GM19328 (cell line): Measurements from ENCODE around the gene ARPP19.
"Not testable (repeated sequence)": the region's sequence is repeated elsewhere in the genome, so short reads cannot be mapped to it uniquely, and the experiment has no call there.

Source experiments
- ATAC-seq: cut with Tn5 transposase; IDR thresholded peaks from one replicate; pipeline ENCODE4 v1.9.1; 2021; ENCODE audit warnings: mild to moderate bottlenecking, moderate library complexity; ENCODE audit not compliant: unreplicated experiment

ARPP19 gene

DNA sequence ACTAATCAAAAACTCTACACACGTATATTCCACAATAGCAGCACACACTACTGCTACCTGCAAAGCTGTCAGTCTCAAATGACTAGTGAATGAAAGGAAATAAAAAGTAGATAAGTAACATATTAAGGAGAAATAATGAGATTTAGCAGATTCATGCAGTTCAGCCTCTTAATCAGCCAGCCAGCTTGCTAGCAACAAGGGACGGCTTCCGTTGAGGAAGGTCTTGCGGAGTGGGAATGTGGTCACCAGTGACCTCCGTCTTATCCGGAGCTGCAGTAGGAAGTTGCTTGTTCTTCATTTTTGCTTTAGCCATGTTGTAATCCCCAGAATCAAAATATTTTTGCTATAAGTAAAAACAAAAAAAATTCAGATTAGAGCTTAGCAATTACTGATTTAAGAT lies 17.1 kb downstream of the ARPP19 start:
- no peak for ATAC-seq

GRCh38 chr15:52551186-52551585 lies 17.6 kb downstream of the ARPP19 start:
- ATAC-seq = not testable (repeated sequence)

- ATAC-seq = no peak
Observed at GRCh38 chr15:52546031-52546751, 22.6 kb downstream of the ARPP19 start.

DNA sequence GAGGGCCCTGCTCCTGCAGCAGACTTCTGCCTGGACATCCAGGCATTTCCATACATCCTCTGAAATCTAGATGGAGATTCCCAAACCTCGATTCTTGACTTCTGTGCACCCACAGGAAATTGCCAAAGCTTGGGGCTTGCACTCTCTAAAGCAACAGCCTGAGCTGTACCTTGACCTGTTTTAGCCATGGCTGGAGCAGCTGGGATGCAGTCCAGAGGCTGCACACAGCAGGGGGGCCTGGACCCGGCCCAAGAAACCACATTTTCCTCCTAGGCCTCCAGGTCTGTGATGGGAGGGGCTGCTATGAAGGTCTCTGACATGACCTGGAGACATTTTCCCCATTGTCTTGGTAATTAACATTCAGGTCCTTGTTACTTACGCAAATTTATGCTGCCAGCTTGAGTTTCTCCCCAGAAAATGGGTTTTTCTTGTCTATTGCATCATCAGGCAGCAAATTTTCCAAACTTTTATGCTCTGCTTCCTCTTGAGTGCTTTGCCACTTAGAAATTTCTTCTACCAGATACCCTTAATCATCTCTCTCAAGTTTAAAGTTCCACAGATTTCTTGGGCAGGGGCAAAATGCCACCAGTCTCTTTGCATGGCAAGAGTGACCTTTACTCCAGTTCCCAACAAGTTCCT lies 28.3 kb downstream of the ARPP19 start:
- ATAC-seq = no peak

GRCh38 chr15:52537459-52537858 lies 31.4 kb downstream of the ARPP19 start:
- no peak for ATAC-seq

GRCh38 chr15:52532427-52532826 lies 36.4 kb downstream of the ARPP19 start:
- ATAC-seq = no peak

- ATAC-seq = no peak
Observed at GRCh38 chr15:52529940-52530339, 38.9 kb downstream of the ARPP19 start.

DNA sequence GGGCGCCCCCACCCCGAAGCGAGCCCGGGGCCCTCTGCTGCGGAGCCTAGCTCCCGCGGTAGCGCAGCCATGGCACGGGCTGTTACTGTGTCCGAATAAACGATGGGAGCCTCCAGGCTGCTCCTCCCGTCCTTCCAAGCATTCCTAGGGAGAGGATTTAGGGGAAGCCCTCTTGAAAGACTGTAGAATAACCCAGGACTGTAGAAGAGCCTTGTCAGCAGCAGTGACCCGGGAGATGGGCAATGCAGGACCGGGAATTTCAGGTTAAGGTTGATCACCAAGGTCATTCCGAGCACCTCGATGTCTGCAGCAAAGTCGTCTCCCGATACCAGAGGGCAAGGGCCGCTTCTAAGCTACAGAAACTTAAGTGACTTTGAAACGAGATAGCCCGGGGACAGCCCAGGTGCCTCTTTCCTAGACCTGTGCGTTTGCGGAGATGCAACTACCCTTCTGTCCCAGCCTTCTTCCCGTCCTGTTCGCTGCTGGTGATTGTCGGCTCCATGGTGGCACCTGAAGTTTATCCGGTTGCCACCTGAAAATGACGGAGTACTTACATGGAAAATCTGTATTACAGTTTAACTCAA lies 39.4 kb downstream of the ARPP19 start:
- ATAC-seq = no peak

GRCh38 chr15:52528564-52529340 lies 40.1 kb downstream of the ARPP19 start, which contains the start of gene MYO5A:
Gene MYO5A, minus strand, starts transcription at chr15:52528880. Its CDS starts 74 bp downstream, at chr15:52528806.
- ATAC-seq = peak; percentile 84

- no peak for ATAC-seq
Observed at GRCh38 chr15:52527911-52528563, 40.8 kb downstream of the ARPP19 start.

- ATAC-seq = no peak
Observed at GRCh38 chr15:52527196-52527910, 41.5 kb downstream of the ARPP19 start.

DNA sequence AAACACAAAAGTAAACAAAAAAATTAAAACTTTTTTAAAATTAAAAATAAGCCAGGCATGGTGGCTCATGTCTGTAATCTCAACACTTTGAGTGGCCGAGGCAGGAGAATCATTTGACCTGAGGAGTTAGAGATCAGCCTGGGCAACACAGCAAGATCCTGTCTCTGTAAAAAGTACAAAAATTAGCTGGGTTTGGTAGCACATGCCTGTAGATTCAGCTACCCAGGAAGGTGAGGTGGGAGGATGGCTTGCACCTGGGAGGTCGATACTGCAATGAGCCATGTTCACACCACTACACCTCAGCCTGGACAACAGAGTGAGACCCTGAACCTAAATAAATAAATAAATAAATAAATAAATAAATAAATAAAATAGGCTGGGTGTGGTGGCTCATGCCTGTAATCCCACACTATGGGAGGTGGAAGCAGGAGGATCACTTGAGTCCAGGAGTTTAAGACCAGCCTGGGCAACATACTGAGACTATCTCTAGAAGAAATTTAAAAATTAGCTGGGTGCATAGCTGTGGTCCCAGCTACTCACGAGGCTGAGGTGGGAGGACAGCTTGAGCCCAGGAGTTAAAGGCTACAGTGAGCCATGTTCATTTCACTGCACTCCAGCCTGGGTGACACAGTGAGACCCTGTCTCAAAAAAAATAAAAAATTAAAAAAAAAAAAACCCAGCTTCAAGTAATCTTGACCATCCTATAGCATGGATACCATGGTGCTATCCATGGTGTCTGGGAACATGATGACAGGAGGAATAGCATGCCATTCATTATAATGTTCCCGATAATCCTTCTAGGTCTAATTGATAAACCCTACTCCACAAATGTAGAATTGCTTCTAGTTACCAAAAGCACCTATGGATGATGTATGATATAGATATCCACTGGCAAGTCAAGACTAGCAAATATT lies 44.4 kb downstream of the ARPP19 start:
- no peak for ATAC-seq

- ATAC-seq = no peak
Observed at GRCh38 chr15:52523647-52524046, 45.2 kb downstream of the ARPP19 start.

DNA sequence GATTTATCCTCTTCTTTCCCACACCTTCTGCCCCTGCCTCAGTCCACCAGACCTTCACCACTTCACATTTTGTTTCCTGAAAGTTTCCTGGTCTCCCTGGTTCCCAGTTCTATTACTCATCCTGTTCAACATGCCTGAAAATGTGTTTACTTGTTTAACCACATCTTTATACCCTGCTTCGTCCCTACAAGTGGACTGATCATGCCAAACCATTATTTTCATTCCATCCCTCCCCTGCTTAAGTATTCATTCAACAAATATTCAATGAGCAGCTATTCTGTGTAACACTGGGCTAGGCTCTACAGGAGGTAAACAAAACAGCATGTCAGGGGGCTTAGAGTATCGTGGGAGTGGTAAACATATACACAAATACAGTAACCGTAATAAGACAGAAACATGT lies 45.6 kb downstream of the ARPP19 start:
- ATAC-seq = no peak

DNA sequence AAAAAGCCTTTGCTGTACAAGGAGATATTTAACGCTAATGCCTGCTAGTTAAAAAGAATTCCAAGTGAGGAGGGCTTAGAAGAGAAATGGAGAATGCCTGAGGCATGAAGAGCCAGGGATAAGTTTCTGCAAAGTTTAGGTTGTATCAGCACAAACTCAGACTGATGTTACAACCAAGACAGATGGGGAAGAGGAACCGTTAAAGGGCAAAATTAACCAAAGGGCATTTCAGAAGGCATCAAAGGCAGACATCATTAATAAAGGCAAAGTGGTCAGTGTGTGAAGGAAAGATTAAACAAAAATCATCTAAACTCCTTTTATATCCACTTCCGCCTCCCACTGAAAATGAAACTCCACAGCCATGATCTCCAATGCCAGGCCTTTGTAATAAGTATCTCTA lies 47.1 kb downstream of the ARPP19 start:
- ATAC-seq = no peak

GRCh38 chr15:52520421-52520820 lies 48.4 kb downstream of the ARPP19 start:
- ATAC-seq = no peak

DNA sequence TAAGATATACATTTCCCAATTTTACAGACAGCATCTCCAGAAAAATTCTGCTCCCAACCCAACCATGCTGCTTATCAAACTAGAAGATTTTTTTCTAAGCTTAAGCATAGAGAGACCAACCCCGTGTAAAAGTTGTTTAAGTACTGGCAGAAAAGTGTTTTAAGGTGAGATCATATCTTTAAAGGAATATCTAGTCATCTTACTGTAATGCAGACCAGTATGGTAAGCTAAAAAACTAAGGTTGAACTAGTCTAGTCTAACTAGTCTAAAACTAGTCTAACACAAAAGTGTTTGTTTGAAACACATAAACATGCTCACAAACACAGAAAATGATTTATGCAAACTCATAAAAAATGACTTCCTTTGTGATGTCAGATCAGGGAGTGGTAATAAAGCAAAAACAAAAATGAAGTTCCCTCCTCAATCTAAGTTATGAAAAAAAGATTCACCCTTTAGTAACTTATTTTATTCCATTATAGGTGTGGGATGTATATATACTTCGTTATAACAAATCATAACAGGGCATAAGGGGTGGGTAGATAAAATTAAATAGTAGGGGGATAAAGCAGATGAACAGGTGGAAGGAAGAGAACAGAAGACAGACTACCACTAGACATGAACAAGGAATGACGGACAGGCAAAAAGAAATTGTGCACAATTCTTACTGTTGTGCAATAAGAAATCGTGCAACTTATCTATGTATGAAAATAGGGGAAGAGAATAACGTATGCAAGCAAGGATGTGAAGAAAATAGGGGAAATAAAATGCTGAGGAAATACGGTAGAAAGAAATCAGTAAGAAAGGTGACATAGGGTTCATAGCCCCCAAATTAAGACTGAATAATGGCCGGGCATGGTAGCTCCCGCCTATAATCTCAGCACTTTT lies 50.1 kb downstream of the ARPP19 start:
- ATAC-seq = no peak

DNA sequence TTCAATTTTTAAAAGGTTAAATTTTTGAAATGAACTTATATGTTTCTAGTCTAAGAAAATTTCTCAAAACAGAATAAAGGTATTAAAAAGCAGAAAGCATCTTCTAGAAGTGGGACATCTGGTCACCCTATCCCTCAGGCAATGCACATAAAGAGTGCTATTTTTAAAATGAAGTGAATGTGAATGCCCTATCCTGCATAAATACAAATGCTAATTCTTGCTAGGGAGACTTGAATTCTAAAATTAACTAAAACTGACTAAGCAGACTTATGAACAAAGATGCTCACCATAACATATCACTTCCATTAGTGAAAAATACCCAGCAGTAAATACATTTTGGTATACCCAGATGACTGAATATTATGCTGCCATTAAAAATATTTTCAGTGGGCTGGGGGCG lies 51.8 kb downstream of the ARPP19 start:
- ATAC-seq = no peak
